Glomerular visceral epithelial cell (primary cell): ENCODE measurements around the gene PLA2R1.

ENCODE experiments used
- DNase-seq: peaks from one replicate; pipeline ENCODE4 v3.0.0-alpha.2; 2016; ENCODE audit errors: extremely low spot score

PLA2R1 gene

GRCh38 chr2:159933727-159934049 lies 128.7 kb downstream of the PLA2R1 start:
- DNase-seq, result no peak

GRCh38 chr2:159933040-159933726 lies 129.2 kb downstream of the PLA2R1 start:
- no peak for DNase-seq

- DNase-seq, result no peak
Observed at GRCh38 chr2:159926695-159927094, 135.7 kb downstream of the PLA2R1 start.

- no peak for DNase-seq
Observed at GRCh38 chr2:159925975-159926374, 136.4 kb downstream of the PLA2R1 start.

- no peak for DNase-seq
Observed at GRCh38 chr2:159922563-159922962, 139.9 kb downstream of the PLA2R1 start.

- DNase-seq, result peak; percentile 60
Observed at GRCh38 chr2:159921752-159922404, 140.5 kb downstream of the PLA2R1 start.

GRCh38 chr2:159916511-159916910 lies 145.9 kb downstream of the PLA2R1 start:
- no peak for DNase-seq

- no peak for DNase-seq
Observed at GRCh38 chr2:159913900-159914299, 148.5 kb downstream of the PLA2R1 start.

GRCh38 chr2:159912580-159912979 lies 149.8 kb downstream of the PLA2R1 start:
- no peak for DNase-seq

GRCh38 chr2:159910951-159911350 lies 151.5 kb downstream of the PLA2R1 start:
- DNase-seq, result no peak

- DNase-seq, result no peak
Observed at GRCh38 chr2:159908623-159909022, 153.8 kb downstream of the PLA2R1 start.

- no peak for DNase-seq
Observed at GRCh38 chr2:159907909-159908308, 154.5 kb downstream of the PLA2R1 start.

GRCh38 chr2:159905926-159906714 lies 156.3 kb downstream of the PLA2R1 start:
- no peak for DNase-seq

- DNase-seq, result no peak
Observed at GRCh38 chr2:159904959-159905305, 157.5 kb downstream of the PLA2R1 start.

- DNase-seq, result peak; percentile 14
Observed at GRCh38 chr2:159904127-159904958, 158.1 kb downstream of the PLA2R1 start, which contains the start of gene LY75. Gene LY75 (minus strand): TSS chr2:159904756.

GRCh38 chr2:159903443-159904126 lies 158.8 kb downstream of the PLA2R1 start:
- DNase-seq, result no peak

GRCh38 chr2:159902722-159903121 lies 159.7 kb downstream of the PLA2R1 start:
- DNase-seq, result no peak

GRCh38 chr2:159900343-159900742 lies 162.1 kb downstream of the PLA2R1 start:
- no peak for DNase-seq

GRCh38 chr2:159898441-159898840 lies 164.0 kb downstream of the PLA2R1 start:
- no peak for DNase-seq

- no peak for DNase-seq
Observed at GRCh38 chr2:159897720-159898119, 164.7 kb downstream of the PLA2R1 start.

- no peak for DNase-seq
Observed at GRCh38 chr2:159897081-159897480, 165.3 kb downstream of the PLA2R1 start.
